ENCODE data around the gene CDKL5.

The CDKL5 gene

DNA sequence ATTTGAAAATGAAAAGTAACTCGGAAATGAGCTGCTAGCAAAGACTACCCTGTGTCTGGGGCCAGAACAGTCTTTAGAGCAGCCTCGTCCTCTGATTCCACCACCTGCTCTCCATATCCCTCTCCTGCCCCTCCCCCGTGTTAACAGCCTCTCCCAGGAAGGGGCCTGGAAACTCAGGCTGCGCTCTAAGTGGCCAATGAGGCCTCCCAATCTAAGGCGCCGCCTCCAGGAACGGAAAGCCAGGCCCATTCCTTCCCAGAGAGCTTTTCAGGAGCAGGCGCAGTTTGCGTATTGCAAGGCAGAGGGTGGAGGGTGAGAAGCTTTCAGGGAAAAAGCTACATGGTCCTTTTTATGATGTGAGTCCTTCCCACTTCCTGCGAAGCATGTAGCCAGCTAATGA lies 215.3 kb downstream of the CDKL5 start:
- no peaks in the 10 kb centered on the region for H3K9me3 Mint-ChIP-seq
- no peaks in the 10 kb centered on the region for H3K27me3 Mint-ChIP-seq
- H3K4me1 Mint-ChIP-seq, result no peaks in the 10 kb centered on the region
- DNase-seq (ENCODE audit: low spot score in 2 of 2), result no peak
- no peak for ATAC-seq (replicated peaks; ENCODE audit: extremely low read depth, poor library complexity, severe bottlenecking)
- no peak overlapping the region for H3K27ac Mint-ChIP-seq (ENCODE audit: low read depth)
- H3K36me3 Mint-ChIP-seq (ENCODE audit: insufficient read depth), result peaks cover 3% of the 10 kb centered on the region
- no peak overlapping the region for H3K4me3 Mint-ChIP-seq

DNA sequence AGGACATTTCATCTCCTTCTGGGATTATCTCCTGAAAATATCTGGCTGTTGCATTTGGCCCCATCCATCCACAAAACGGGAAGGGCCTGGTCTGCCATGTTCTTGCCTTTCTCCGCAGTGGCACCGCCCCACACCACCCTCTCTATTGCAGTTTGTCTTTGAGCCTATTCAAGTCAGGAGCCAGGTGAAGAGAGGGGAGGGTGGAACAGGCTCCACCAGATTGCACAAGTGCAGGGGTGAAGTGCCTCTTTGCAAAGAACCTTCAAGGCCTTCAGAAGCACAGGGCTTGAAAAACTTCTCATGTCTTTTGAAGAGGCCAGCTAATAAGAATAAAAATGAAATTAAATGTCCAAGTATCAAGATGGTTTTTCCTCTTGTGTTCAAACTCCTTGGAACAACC lies 217.8 kb downstream of the CDKL5 start:
- no peak overlapping the region for H3K4me3 Mint-ChIP-seq
- H3K36me3 Mint-ChIP-seq (ENCODE audit: insufficient read depth), result peaks cover 3% of the 10 kb centered on the region
- no peak for DNase-seq (ENCODE audit: low spot score in 2 of 2)

DNA sequence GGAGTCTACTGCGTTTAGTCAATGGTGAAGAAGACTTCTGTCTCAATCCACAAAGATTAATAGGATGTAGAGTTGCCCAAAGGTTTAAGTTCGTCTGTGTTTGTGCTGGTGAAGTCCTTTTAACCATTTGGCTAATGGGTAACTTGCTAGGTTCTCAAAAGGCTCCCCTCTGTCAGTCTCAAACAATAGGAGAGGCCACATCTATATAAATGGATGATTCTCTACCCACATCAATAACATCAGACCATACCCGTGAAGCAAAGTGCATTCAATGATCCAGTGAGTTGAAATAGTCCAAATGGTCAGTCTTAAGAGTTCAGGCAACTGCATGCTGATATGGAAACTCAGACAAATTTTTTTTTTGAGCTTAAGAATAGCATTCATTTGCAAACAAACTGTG lies 218.4 kb downstream of the CDKL5 start:
- H3K36me3 Mint-ChIP-seq (ENCODE audit: insufficient read depth), result peaks cover 3% of the 10 kb centered on the region
- no peak overlapping the region for H3K4me3 Mint-ChIP-seq
- no peak overlapping the region for H3K27ac Mint-ChIP-seq (ENCODE audit: low read depth)
- H3K4me1 Mint-ChIP-seq, result no peaks in the 10 kb centered on the region
- no peak for ATAC-seq (replicated peaks; ENCODE audit: extremely low read depth, poor library complexity, severe bottlenecking)
- H3K9me3 Mint-ChIP-seq, result no peaks in the 10 kb centered on the region
- DNase-seq (ENCODE audit: low spot score in 2 of 2), result no peak
- no peaks in the 10 kb centered on the region for H3K27me3 Mint-ChIP-seq

More for the DNA sequence above, 217.8 kb downstream of the CDKL5 start:
- ATAC-seq (replicated peaks; ENCODE audit: extremely low read depth, poor library complexity, severe bottlenecking), result no peak
- Mint-ChIP-seq H3K9me3 (no peaks in the 10 kb centered on the region), H3K27ac (ENCODE audit: low read depth) (no peak overlapping the region), H3K4me1 (no peaks in the 10 kb centered on the region), H3K27me3 (no peaks in the 10 kb centered on the region)

DNA sequence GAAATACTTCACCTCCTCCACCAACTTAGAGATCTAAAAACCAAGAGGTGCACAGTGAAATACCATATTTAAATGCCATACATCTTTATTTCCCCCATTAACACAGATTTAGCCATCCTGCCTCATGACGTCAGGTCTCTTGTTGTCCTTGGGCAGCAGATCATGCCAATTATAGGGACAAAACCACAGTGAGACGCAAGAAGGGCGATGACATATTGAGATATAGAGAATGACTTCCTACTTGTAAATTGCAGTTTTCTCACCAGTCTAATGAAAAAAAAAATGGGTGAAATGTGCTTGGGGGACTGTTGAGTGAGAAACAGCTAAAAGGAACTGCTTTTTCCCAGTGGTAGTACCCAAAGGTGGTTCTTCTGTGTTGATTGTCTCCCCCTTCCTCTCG lies 222.2 kb downstream of the CDKL5 start:
- Mint-ChIP-seq H3K36me3 (ENCODE audit: insufficient read depth) (peaks cover 3% of the 10 kb centered on the region), H3K4me3 (no peak overlapping the region), H3K27me3 (no peaks in the 10 kb centered on the region), H3K9me3 (no peaks in the 10 kb centered on the region), H3K4me1 (no peaks in the 10 kb centered on the region), H3K27ac (ENCODE audit: low read depth) (no peak overlapping the region)
- ATAC-seq (replicated peaks; ENCODE audit: extremely low read depth, poor library complexity, severe bottlenecking), result no peak
- no peak for DNase-seq (ENCODE audit: low spot score in 2 of 2)

DNA sequence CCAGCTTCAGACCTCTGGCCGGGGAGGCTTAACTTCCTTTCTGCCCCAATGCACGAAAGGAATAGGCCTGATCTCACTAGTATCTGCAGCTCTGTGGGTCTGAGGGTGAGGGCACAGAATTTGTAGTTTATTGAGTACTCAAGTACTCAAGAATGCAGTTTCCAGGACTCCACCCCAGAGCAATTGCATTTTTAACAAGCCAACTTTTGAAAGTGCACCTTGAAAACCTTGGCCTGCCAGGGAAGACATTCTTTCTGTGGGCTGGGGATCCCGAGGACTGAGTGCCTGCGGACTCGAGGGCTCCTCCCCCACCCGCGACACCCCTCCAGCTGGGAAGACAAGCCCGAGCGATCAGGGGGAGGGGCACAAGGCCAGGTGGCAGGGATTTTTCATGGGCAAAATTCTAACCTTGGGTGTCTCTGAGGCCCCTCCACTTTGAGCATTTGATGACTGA lies 224.1 kb downstream of the CDKL5 start:
- no peaks in the 10 kb centered on the region for H3K9me3 Mint-ChIP-seq
- H3K27me3 Mint-ChIP-seq, result no peaks in the 10 kb centered on the region
- H3K27ac Mint-ChIP-seq (ENCODE audit: low read depth), result no peak overlapping the region
- no peak overlapping the region for H3K4me3 Mint-ChIP-seq
- no peak for ATAC-seq (replicated peaks; ENCODE audit: extremely low read depth, poor library complexity, severe bottlenecking)
- H3K4me1 Mint-ChIP-seq, result no peaks in the 10 kb centered on the region
- peaks cover 3% of the 10 kb centered on the region for H3K36me3 Mint-ChIP-seq (ENCODE audit: insufficient read depth)
- DNase-seq (ENCODE audit: low spot score in 2 of 2), result no peak

DNA sequence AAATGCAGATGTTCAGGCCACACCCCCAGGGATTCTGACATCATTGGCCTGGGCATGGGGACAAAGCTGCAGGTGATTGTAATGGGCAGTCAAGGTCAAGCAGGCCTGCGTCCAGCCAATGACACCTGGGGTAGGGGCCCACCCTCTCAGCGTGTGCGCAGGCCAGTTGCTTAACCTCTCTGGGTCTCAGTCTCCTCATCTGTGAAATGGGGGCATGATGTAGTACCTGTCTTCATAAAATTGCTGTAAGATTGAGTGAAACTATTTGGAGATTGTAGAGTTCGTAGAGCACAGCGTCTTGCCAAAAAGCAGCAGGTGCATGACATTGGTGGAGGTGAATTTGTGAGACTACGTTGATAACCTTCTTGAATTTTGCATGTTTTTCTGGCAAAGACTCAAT lies 225.3 kb downstream of the CDKL5 start:
- no peak for ATAC-seq (replicated peaks; ENCODE audit: extremely low read depth, poor library complexity, severe bottlenecking)
- Mint-ChIP-seq H3K4me3 (no peak overlapping the region), H3K4me1 (no peaks in the 10 kb centered on the region), H3K36me3 (ENCODE audit: insufficient read depth) (no peaks in the 10 kb centered on the region), H3K27me3 (no peaks in the 10 kb centered on the region), H3K9me3 (no peaks in the 10 kb centered on the region), H3K27ac (ENCODE audit: low read depth) (no peak overlapping the region)
- DNase-seq (ENCODE audit: low spot score in 2 of 2), result no peak

DNA sequence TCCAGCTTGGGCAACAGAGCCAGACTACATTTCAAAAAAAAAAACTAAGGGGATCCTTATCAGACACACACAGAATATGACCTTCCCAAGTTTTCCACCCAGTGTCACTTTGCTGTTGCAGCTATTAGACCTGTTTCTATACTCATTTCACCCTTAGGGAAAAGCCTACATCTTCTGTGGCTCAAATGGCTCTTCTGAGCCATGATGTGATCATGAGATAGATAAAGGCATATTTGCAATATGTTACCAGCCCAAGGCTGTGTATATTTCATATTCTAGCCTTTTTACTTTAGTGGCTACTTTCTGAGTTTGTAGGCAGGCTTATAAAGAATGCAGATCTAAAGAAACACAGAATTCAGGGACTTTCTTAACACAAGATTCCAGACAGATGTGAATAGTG lies 227.2 kb downstream of the CDKL5 start:
- Mint-ChIP-seq H3K27ac (ENCODE audit: low read depth) (no peak overlapping the region), H3K4me3 (no peak overlapping the region), H3K9me3 (no peaks in the 10 kb centered on the region), H3K4me1 (no peaks in the 10 kb centered on the region), H3K27me3 (no peaks in the 10 kb centered on the region), H3K36me3 (ENCODE audit: insufficient read depth) (no peaks in the 10 kb centered on the region)
- DNase-seq (ENCODE audit: low spot score in 2 of 2), result no peak
- ATAC-seq (replicated peaks; ENCODE audit: extremely low read depth, poor library complexity, severe bottlenecking), result no peak

DNA sequence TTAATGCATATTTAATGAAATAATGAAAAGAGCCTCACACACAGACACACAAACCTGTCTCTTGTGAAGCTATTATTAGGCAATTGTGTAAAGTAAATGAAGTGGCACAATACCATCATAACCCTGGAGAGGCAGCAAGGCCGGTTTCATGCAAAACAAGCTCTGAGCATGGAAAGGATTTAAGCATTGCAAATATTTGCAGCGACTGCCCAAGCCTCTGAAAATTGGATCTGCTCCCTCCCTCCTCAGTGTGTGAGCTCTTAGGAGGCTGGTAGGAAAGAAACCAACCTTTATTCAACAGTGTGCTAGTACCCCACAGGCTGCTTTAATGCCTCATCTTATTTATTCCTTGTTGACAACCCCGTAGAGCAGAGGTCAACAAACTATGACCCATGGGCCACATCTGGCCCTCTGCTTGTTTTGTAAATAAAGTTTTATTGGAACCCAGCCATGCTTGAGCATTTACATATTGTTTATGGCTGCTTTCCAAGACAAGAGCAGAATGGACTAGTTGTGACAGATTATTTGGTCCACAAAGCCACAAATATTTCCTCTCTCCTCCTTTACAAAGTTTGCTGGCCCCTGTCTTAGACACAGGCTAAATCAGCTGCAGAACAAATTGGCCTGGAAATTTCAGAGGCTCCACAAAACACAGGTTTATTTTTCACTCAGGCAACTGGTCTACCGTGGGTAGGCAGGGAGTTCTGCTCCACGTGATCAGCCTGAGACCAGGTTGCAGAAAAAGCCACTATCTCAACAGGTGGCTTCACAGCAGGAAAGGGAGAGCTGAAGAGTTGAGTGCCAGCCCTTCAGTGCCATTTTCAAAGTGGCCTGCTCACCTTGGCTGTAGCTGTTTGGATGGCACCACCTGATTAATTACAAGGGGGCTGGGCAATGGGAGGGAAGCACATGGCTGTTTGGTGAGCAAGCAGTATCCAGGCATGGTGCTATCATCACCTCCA lies 229.7 kb downstream of the CDKL5 start:
- ATAC-seq (replicated peaks; ENCODE audit: extremely low read depth, poor library complexity, severe bottlenecking) (no peak), DNase-seq (ENCODE audit: low spot score in 2 of 2) (no peak)
- Mint-ChIP-seq H3K27me3 (no peaks in the 10 kb centered on the region), H3K9me3 (no peaks in the 10 kb centered on the region), H3K27ac (ENCODE audit: low read depth) (no peak overlapping the region), H3K4me3 (no peak overlapping the region), H3K36me3 (ENCODE audit: insufficient read depth) (no peaks in the 10 kb centered on the region), H3K4me1 (no peaks in the 10 kb centered on the region)

DNA sequence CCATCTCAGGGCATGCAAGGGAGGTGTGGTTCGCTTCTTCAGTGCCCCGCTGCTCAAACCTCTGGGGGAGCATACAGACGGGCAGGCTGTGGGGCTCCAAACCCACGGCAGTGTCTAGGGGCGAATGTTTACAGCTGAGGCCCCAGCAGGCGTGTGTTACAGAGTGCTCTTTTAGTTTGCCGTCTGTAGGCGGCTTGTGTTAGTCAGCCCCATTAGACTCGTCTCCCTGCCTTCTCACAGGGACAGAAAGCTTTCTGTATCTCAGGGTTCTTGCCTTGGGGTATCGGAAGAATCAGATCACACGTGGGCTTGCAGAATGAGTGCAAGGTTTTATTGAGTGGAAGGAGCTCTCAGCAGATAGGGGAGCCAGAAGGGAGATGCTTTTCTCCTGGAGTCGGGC lies 235.9 kb downstream of the CDKL5 start:
- Mint-ChIP-seq H3K36me3 (ENCODE audit: insufficient read depth) (peaks cover 2% of the 10 kb centered on the region), H3K4me3 (no peak overlapping the region), H3K27me3 (peaks cover 3% of the 10 kb centered on the region), H3K27ac (ENCODE audit: low read depth) (no peak overlapping the region), H3K4me1 (no peaks in the 10 kb centered on the region), H3K9me3 (no peaks in the 10 kb centered on the region)
- no peak for ATAC-seq (replicated peaks; ENCODE audit: extremely low read depth, poor library complexity, severe bottlenecking)
- DNase-seq (ENCODE audit: low spot score in 2 of 2), result no peak

DNA sequence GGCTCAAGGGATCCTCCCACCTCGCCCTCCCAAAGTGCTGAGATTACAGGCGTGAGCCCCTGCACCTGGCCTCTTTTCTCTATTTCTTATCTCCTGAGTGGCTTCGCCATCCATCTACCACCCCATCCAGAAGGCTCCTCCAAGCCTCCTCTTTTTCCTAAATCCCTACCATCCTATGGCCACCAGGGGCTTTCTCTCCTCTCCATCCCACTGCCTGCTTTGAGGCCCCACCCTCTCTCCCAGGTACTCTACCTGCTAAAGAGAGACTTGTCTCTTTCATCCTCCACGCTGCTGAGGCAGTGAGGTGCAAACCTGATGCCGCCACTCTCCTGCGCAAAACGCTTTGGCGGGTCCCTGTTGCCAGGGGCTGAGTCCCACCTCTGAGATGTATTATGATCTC lies 239.5 kb downstream of the CDKL5 start:
- Mint-ChIP-seq H3K27me3 (peaks cover 10% of the 10 kb centered on the region), H3K27ac (ENCODE audit: low read depth) (no peak overlapping the region), H3K9me3 (no peaks in the 10 kb centered on the region), H3K4me1 (no peaks in the 10 kb centered on the region), H3K36me3 (ENCODE audit: insufficient read depth) (peaks cover 4% of the 10 kb centered on the region), H3K4me3 (no peak overlapping the region)
- ATAC-seq (replicated peaks; ENCODE audit: extremely low read depth, poor library complexity, severe bottlenecking) (no peak), DNase-seq (ENCODE audit: low spot score in 2 of 2) (no peak)

DNA sequence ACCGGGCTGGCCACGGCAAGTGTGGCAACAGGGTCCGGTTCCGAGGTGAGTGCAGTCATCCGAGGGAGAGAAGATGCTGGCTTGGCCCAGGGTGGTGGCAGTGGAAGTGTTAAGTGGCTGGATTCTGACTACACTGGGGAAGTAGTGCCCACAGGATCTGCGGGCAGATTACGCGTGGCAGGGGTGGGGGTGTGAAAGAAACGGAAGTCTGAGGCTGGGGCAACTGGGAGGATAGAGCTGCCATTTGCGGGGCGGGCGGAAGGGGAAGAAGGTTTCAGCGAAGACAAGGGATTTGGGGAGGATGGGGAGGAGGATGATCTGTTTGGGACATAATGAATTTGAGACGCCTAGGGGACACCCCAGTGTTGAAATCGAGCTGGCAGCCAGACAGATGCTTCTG lies 241.2 kb downstream of the CDKL5 start:
- peaks cover 10% of the 10 kb centered on the region for H3K27me3 Mint-ChIP-seq
- no peak for ATAC-seq (replicated peaks; ENCODE audit: extremely low read depth, poor library complexity, severe bottlenecking)
- no peak overlapping the region for H3K4me3 Mint-ChIP-seq
- H3K36me3 Mint-ChIP-seq (ENCODE audit: insufficient read depth), result peaks cover 4% of the 10 kb centered on the region
- DNase-seq (ENCODE audit: low spot score in 2 of 2), result no peak
- H3K4me1 Mint-ChIP-seq, result no peaks in the 10 kb centered on the region
- no peaks in the 10 kb centered on the region for H3K9me3 Mint-ChIP-seq
- H3K27ac Mint-ChIP-seq (ENCODE audit: low read depth), result no peak overlapping the region

DNA sequence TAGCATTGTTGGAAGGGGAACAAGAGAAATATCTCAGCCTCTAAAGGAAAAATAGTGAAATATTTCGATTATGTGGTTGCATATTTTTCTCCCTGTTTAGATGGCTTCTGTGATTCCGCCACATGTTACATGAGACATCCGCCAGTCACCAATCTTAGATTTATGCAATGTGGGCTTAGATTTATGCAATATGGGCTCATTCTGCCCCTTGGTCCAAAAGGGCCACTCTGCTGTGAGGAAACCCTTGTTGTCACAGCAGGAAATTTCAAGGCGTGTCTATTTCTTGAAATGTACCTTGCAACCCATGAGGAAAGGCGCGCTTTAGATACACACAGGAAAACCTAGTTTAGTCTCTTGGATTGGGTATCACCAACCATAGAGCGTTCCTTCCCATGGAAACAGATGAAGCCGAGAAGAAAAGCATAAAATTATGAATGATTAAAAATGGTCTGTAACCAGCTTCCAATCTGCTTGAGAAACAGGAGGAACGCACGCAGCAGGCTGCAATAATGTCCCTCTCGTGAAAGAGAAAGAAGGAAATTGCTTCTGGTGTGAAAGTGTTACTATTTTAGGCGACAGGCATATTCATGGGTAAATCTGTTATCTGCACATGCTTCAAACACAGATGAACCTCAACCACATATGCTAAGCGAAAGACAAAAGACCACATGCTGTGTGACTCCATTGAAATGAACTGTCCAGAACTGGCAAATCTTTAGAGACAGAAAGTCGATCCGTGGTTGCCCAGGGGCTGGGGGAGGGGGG lies 242.8 kb downstream of the CDKL5 start:
- DNase-seq (ENCODE audit: low spot score in 2 of 2) (no peak), ATAC-seq (replicated peaks; ENCODE audit: extremely low read depth, poor library complexity, severe bottlenecking) (no peak)
- Mint-ChIP-seq H3K36me3 (ENCODE audit: insufficient read depth) (peaks cover 4% of the 10 kb centered on the region), H3K4me1 (no peaks in the 10 kb centered on the region), H3K27me3 (peaks cover 10% of the 10 kb centered on the region), H3K27ac (ENCODE audit: low read depth) (no peak overlapping the region), H3K9me3 (no peaks in the 10 kb centered on the region), H3K4me3 (no peak overlapping the region)

DNA sequence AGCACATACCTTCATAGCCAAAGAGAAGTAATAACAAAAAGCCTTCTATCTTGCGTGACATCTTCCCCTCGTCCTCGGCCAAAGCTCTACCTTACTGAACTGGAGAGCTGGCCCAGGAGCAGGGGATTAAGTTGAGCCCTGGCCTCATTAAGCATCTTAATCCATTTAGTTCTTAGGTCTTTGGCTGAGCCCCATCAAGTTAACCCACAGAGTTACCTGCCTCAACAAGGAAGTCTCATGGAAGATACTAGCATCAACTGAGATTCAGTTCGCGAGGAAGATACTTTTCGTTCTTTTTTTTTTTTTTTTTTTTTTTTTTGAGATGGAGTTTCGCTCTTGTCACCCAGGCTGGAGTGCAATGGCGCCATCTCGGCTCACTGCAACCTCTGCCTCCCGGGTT lies 246.6 kb downstream of the CDKL5 start, which contains the start of gene RS1:
Gene RS1 (minus strand): TSS at position 101 of the 400 bp plus-strand sequence. CDS start 40 bp downstream, at position 61.
- H3K36me3 Mint-ChIP-seq (ENCODE audit: insufficient read depth), result peaks cover 19% of the 10 kb centered on the region
- H3K4me3 Mint-ChIP-seq, result no peak within 1 kb of the TSS
- ATAC-seq (replicated peaks; ENCODE audit: extremely low read depth, poor library complexity, severe bottlenecking), result no peak
- H3K27me3 Mint-ChIP-seq, result no peaks in the 10 kb centered on the region
- H3K9me3 Mint-ChIP-seq, result no peaks in the 10 kb centered on the region
- DNase-seq (ENCODE audit: low spot score in 2 of 2), result no peak
- H3K4me1 Mint-ChIP-seq, result no peaks in the 10 kb centered on the region
- H3K27ac Mint-ChIP-seq (ENCODE audit: low read depth), result no peak within 1 kb of the TSS
